GM18858 (cell line): ENCODE measurements around the gene VWC2L.

Source experiments
- ATAC-seq: cut with Tn5 transposase; IDR thresholded peaks from one replicate; pipeline ENCODE4 v1.9.1; 2021; ENCODE audit not compliant: unreplicated experiment

The VWC2L gene

GRCh38 chr2:214579035-214579434, 168.2 kb downstream of the VWC2L start:
- no peak for ATAC-seq

GRCh38 chr2:214587442-214587841, 176.6 kb downstream of the VWC2L start:
- ATAC-seq = no peak

GRCh38 chr2:214591366-214591765, 180.5 kb downstream of the VWC2L start:
- ATAC-seq = no peak

- no peak for ATAC-seq
Measured at GRCh38 chr2:214592011-214592410, 181.2 kb downstream of the VWC2L start.

- ATAC-seq = no peak
Measured at GRCh38 chr2:214593727-214594126, 182.9 kb downstream of the VWC2L start.

GRCh38 chr2:214601852-214602633, 191.2 kb downstream of the VWC2L start:
- ATAC-seq = no peak

GRCh38 chr2:214604861-214605260, 194.0 kb downstream of the VWC2L start:
- ATAC-seq = no peak

GRCh38 chr2:214607051-214607450, 196.2 kb downstream of the VWC2L start:
- ATAC-seq = no peak

GRCh38 chr2:214611015-214611414, 200.2 kb downstream of the VWC2L start:
- no peak for ATAC-seq

- no peak for ATAC-seq
Measured at GRCh38 chr2:214624166-214624760, 213.4 kb downstream of the VWC2L start.

GRCh38 chr2:214628091-214628490, 217.2 kb downstream of the VWC2L start:
- no peak for ATAC-seq
